Measurements from ENCODE around the gene LGALS7B.
"Not testable (repeated sequence)": the region's sequence is repeated elsewhere in the genome, so short reads cannot be mapped to it uniquely, and the experiment has no call there.

The LGALS7B gene

GRCh38 chr19:38788478-38789243 is at the start of gene LGALS7B:
LGALS7B (plus strand) TSS chr19:38789200; CDS start chr19:38789227, 27 bp downstream.
- no peak for DNase-seq

- DNase-seq: peak; percentile 37 to 45
Measured at GRCh38 chr19:38739440-38740256, 49.4 kb upstream of the LGALS7B start.

DNA sequence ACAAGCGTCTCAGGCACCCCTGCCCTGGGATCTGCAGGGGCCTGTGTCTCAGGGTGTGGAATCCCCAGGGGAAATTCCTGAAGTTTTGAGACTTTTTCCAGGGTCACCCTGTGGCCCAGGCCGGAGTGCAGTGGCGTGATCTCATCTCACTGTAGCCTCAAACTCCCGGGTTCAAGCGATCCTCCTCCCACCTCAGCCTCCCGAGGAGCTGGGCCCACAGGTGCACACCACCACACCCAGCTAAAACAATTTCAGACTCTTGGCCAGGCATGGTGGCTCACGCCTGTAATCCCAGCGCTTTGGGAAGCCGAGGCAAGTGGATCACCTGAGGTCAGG is 48.8 kb upstream of the LGALS7B start:
- DNase-seq: peak in 1 of 2 experiments; percentile 15

DNA sequence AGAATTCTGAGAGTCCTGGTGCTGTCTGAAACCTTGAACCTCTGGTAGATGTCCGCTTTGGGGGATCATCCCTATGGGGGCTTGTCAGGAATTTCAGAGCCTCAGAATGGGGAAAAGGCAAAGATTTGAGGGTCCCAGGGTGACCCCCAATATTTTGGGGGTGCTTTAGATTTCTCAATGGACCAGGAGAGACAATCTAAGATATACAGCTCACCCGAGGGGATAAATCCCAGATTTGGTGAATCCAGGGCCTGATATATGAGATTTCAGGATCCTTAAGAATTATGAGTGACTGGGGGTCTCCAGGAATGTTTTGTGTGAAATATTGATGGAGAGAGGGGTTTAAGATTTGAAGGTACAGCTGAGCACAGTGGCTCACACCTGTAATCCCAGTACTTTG is 48.1 kb upstream of the LGALS7B start:
- no peak for DNase-seq

- DNase-seq: no peak
Measured at GRCh38 chr19:38741670-38742069, 47.3 kb upstream of the LGALS7B start.

- DNase-seq: no peak
Measured at GRCh38 chr19:38742296-38742695, 46.7 kb upstream of the LGALS7B start.

DNA sequence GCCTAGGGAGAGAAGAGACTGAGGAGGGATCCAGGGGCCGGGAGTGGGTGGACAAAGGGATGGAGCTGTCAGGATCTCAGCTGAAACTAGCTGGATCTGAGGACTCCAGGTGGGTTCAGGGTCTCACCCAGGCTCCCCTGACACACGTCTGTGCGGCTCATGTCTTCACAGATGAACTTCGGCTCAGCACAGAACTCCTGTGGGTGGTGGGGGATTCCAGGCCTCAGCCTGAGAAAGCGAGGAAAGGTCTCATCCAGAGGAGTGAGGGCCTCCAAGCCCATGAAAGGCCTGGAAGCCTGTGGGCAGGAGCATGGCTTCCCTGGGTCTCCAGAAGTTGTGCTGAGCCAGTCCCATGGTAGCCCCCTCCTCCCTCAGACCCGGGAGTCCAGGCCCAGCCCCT is 46.1 kb upstream of the LGALS7B start:
- DNase-seq: no peak

DNA sequence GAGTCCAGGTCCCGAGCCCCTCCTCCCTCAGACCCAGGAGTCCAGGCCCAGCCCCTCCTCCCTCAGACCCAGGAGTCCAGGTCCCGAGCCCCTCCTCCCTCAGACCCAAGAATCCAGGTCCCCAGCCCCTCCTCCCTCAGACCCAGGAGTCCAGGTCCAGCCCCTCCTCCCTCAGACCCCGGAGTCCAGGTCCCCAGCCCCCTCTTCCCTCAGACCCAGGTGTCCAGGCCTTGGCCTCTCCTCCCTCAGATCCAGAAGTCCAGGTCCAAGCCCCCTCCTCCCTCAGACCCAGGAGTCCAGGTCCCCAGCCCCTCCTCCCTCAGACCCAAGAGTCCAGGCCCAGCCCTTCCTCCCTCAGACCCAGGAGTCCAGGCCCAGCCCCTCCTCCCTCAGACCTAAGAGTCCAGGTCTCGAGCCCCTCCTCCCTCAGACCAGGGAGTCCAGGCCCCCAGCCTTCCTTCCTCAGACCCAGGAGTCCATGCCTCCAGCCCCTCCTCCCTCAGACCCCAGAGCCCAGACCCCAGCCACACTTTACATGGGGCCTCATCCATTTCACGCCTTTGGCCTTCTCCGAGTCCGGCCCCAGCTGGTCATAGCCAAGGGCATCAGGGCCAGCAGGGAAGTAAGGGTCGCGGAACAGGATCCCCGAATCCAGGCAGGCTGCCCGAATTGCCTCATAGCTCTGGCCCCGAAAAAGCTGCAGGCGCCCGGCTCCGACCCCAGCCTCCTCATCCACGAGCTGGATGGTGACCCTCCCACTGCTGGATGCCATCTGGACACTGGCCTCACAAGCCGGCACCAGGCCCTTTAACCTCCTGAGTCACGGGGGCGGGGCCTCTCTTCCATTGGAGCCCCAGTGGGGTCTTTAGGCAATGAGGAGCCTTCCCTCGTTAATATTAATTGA is 45.4 kb upstream of the LGALS7B start:
- no peak for DNase-seq

- DNase-seq: no peak
Measured at GRCh38 chr19:38744298-38744681, 44.7 kb upstream of the LGALS7B start, which contains the start of gene CAPN12. CAPN12 (minus strand) TSS chr19:38744474; CDS start chr19:38744165, 309 bp downstream.

- DNase-seq: no peak
Measured at GRCh38 chr19:38744874-38745273, 44.1 kb upstream of the LGALS7B start.

DNA sequence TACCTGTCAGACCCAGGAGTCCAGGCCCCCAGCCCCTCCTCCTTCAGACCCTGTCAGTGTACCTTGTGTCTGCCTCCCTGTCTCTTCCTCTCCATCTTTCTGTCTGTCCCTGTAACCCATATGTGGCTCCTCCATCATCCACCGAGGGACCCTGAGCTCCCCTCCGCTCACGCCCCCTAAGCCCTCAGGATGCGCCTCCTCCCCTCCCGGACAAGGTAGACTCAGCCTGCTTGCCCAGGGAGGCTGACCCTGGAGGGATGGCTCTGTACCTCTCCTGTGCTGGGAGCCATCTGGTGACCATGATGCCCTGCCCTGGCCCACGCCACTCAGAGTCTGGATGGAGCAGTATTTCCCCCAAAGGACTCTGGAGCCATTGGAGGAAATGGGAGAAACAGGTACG is 43.7 kb upstream of the LGALS7B start:
- no peak for DNase-seq

DNA sequence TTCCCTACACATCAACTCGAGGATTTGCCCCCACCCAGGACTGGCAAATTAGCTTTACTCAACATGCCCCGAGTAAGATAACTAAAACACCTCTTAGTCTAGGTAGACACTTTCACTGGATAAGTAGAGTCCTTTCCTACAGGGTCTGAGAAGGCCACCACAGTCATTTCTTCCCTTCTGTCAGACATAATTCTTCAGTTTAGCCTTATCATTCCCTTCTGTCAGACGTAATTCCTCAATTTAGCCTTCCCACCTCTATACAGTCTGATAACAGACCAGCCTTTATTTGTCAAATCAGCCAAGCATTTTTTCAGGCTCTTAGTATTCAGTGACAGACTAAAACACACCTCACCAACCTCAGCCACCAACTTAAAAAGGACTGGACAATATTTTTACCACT is 35.2 kb upstream of the LGALS7B start:
- DNase-seq: not testable (repeated sequence)

- DNase-seq: not testable (repeated sequence)
Measured at GRCh38 chr19:38754196-38754595, 34.8 kb upstream of the LGALS7B start.

GRCh38 chr19:38759590-38760003 is 29.4 kb upstream of the LGALS7B start:
- no peak for DNase-seq

- DNase-seq: not testable (repeated sequence)
Measured at GRCh38 chr19:38760805-38761517, 28.0 kb upstream of the LGALS7B start.

GRCh38 chr19:38761884-38762389 is 27.1 kb upstream of the LGALS7B start:
- DNase-seq: not testable (repeated sequence)

DNA sequence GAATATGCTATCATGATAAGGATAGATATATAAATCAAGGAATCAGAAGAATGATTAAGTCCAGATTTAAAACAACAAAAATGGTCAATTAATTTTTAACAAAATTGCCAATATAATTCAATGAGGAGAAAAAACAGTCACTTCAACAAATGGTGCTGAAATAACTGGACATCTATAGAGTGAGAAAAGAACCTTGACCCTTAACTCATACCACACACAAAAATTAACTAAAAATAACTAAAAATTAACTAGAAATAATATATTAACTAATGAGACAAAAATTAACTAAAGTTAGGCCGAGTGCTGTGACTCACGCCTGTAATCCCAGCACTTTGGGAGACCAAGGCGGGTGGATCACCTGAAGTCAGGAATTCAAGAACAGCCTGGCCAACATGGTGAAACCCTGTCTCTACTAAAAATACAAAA is 25.2 kb upstream of the LGALS7B start:
- no peak for DNase-seq

DNA sequence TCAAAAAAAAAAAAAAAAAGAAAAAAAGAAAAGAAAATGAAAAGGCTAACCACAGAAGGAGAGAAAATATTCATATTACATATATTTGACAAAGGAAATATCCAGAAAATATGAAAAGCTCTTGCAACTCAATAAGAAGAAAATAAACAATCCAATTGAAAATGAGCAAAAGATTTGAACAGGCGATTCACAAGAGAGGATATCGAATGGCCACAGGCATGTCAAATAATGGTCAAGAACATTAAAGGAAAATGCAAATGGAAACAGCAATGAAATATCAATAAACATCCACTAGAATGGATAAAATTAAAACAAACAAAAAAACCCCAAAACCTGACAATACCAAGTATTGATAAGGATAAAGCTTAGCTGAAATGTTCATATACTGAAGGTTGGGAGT is 23.8 kb upstream of the LGALS7B start:
- DNase-seq: no peak

DNA sequence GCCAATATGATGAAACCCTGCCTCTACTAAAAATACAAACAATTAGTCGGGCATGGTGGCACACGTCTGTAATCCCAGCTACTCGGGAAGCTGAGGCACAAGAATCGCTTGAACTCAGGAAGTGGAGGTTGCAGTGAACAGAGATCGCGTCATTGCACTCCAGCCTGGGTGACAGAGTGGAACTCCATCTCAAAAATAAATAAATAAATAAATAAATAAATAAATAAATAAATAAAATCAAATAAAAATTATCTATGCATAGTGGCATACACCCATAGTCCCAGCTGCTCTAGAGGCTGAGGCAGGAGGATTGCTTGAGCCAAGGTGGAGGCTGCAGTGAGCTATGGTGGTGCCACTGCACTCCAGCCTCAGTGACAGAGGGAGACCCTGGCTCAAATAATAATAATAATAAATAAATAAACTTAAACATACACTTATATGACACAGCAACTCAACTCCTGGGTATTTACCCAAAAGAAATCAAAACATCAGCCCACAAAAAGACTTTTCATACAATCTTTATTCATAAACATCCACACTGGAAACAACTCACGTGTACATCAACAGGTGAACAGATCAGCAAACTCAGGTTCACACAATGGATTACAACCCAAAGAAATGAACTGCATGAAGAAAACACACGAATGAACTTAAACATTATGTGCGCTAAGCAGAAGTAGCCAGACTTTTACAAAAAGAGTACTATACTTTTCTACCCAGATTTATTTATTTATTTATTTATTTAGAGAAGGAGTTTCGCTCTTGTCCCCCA is 22.5 kb upstream of the LGALS7B start:
- no peak for DNase-seq

- DNase-seq: peak; percentile 95 to 96
Measured at GRCh38 chr19:38769635-38770211, 19.3 kb upstream of the LGALS7B start.

All from activated T-cell treated with anti-CD3 and anti-CD28 coated beads, Interleukin-2, amount 50 U/mL, for 48 hours (primary cell).